Measurements from ENCODE around the gene GRIN3A. TPM values are rescaled to one million over a fixed set of nuclear protein-coding genes. Genes with fewer than 3 reads are reported as not detected.

Gene GRIN3A
- total RNA-seq: not detected in 2 replicates

DNA sequence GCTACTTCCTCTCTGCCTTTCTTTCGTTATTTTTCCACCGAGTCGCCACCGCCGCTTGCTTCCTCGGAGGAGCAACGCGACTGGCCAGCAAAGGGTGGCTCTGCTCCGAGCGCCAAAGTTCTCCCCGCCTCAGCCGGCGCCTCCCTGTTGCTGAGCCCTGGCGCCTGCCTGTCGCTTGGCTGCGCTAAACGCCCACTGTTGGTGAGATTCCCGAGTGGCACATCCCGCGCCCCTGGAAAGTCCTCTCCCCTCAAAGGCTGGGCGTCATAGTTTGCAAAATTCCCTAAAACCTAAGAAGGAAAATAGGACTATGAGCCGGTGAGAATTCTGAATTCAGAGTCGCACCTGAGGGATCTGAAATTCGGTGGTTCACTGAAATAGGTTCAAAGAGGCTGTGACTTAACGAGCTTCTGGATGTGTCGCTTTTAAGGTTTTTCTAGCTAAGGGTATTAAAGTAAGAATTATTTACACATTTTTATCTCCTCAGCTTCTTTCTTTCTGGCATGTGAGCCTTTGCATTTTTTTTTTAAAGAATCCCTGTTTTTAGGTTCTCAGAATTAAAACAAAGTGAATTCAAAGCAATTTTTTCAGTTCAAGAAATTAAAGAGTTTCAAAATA is at the start of gene GRIN3A:
Gene GRIN3A (minus strand): TSS at position 82 of the 618 bp plus-strand sequence. CDS start 668 bp downstream, outside the sequence.

GRCh38 chr9:101594796-101595195 is 143.7 kb downstream of the GRIN3A start, which contains the start of gene PPP3R2:
Gene PPP3R2, minus strand, starts transcription at chr9:101594969. Its CDS starts 48 bp downstream, at chr9:101594921.

DNA sequence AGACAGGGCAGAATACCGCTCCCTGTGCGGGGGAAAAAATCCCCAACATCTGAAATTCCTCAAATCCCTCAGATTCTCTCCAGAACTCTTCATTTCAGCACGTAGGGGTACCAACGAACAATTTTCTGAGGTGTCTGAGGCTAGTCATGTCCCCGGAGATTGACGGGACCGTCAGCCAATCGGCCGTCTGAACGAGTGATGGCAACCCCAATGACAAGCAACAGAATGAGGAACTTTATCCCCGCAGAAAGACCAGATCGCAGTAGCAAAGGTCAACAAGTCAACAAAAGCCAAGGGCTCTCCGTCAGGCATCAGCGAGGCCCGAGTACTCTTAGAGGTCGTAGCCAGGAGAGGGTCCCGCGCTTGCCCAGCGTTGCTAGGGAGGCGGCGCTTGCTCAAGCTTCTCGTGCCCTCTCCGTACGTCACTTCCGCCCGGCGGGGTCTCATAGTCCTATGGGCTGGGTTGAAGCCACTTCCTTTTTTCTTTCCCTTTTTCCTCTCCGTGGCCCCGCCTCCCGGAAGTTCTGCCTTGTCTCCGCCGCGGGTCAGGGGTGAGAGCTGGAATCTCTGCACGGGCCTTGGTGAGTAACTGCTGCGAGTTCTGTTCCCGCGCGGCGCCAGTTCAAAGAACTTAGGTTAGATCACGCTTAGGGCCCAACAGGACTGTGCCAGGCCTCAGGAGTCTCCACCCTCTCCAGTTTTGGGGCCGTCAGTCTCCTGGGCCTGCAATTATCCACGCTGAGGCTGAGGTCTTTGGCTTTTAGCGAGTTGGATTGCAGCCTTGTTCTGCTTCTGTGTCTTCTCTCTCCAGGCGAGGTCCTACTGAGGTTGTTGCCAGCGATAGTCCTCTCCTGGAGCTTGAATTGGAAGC is 204.9 kb downstream of the GRIN3A start, which contains the start of gene RNF20:
Gene RNF20 (plus strand): TSS at position 520 of the 871 bp plus-strand sequence. CDS start 1,571 bp downstream, outside the sequence.

Other genes starting within 250 kb of the GRIN3A start
- gene RNF20, start 204.8 kb downstream of the GRIN3A start, total RNA-seq: 17.4 and 18.7 TPM in 2 replicates
- not detected in 2 replicates for gene PPP3R2, start 143.7 kb downstream of the GRIN3A start, total RNA-seq